ENCODE data around the gene DET1.
"Not testable (repeated sequence)": the region's sequence is repeated elsewhere in the genome, so short reads cannot be mapped to it uniquely, and the experiment has no call there.

Gene DET1

DNA sequence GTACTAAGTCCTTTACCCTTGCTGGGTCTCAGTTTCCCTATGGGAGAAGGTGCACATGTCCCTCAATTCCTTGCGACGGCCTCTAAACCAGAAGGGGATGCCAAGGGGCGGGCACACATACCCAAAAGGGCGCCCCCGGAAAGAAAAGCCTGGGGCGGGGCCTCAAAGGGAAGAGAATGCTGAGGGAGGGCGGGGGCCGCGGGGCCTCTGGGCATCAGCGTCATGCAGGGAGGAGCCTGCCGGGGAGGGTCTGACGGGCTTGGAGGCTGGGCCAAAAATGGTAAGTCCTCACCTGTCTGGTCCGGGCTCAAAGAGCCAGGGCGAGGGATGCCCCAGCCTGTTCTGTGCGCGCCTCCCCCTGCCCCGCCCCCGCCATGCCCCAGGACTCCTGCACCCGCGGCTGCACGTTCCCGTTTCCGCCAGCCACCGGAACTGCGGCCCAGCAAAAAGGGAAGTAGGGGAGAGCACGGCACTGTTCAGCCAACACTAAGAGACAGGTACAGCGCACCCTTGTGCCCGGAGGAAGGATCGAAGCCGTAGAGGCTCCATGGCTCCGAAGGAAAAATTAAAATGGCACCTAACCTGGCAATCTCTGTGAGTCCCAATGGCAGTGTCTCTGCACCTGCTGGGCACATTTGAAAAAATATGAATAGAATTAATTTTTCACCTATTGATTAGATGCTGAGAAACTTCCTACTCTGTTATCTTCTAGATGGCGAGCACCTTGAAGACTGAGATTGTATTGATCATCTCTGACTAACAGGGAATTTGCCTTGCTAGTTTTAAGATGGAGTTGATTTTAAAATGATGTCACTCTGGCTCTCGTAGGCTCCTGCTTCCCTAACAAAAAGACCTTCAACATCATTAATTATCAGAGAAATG lies at the start of gene DET1:
Gene DET1, minus strand, starts transcription at position 434 of the 882 bp plus-strand sequence. CDS start 14,976 bp downstream, outside the sequence.
- DNase-seq, result peak; percentile 97

DNA sequence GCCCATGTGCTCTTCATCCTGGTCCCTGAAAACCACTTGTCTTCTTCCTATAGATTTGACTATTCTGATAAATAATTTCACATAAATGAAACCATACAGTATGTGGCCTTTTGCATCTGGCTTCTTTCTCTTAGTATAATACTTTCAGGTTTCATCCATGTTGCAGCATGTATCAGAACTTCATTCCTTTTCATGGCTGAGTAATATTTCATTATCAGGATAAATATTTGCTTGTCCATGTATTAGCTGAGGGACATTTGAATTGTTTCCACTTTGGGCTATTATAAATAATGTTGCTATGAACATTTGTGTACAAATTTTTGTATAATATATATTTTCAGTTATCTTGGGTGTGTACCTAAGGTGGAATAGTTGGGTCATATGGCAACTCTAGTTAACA lies 44.9 kb upstream of the DET1 start:
- DNase-seq, result no peak

DNA sequence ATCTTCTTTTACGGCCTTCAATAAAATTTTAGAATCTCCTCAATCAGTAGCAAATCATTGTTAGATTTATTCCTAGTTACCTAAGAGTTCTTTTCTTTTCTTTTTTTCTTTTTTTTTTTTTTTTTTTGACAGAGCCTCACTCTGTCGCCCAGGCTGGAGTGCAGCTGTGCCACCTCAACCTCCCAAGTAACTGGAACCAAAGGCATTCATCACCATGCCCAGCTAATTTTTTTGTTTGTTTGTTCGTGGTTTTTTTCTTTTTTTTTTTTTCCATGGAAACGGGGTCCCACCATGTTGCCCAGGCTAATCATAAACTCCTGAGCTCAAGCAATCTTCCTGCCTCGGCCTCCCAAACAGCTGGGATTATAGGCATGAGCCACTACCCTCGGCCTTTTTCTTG lies 44.3 kb upstream of the DET1 start:
- no peak for DNase-seq

DNA sequence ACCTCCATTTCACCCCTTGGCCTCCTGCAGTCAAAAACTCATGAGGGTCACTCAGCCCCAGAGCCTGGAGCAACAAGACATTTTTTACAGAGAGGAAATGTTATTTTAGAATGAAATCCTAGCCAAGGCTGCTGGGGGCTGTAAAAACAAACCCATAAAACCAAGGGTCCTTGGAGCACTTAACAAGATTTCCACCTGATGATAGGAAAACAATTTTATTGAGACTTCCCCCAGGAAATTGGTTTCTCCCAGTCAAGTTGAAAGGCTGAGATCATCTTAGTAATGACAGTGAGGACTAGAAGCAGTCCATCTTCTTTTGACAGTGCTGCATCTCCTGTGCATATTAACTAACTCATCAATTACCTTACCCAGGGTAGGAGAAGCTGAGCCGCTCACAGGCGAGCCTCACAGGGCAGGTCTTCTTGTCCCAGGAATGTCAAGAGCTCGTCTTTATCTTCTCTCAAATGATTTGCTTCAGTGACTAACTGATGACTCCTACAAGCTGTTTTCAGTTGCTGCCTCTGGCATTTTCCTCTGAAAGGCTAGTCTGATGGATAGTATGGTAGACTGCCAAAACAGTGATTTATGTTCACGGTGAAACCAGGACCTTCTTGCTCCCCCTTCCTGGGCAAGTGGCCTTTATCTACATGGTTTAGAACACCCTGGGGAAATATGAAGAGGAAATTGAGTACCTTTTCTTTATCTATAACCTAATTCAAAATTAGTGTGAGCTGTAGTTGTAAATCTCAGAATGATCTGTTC lies 40.1 kb upstream of the DET1 start:
- no peak for DNase-seq

DNA sequence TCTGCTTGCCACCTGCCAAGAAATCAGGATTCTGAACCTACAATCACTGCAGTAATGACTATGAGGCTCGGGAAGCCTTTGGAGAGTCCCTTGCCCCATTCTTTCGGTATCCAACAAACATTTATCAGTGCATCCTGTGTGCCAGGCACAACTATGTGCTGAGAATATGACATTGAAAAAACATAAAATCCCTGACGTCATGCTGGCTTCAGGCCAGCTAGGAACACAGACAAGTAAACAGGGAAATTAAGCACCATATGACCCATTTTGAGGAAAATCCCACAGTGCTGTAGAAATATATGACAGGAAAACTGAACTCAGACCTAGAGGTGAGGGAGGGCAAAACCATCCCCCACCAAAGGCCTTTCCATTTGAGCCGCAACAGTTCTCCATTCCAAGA lies 34.1 kb upstream of the DET1 start:
- no peak for DNase-seq

DNA sequence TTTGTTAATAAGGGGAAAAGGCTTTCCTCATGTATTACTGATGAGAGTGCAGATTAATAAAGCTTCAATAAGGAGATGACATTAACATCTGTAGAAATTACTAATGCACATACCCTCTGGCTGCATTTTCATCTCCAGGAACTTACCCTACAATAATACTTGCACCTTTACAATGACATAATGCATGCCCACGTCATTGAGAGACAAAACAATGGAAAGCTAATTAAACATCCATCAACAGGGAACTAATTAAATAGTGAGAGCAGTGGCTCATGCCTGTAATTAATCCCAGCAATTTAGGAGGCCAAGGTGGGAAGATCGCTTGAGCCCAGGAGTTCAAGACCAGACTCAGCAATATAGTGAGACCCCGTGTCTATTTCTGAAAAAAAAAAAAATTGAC lies 32.8 kb upstream of the DET1 start:
- DNase-seq, result no peak

DNA sequence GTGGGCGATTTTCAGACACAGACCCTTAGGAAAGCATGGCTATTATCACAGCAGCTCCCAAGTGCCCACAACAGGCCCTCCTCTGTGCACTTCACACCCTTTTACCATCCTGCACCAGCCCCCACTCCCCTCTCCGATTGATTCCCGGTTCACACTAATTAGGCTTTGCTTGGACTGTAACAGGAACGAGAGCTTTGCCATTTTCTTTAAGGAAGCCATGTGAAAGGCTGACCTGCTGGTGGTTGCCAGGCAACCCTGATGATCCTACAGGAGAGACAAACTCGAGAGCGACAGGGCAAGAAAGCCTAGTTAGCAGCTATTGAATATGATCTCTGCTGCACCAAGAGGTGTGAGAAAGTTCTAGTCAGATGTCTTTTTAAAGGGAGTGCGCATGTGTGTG lies 28.2 kb upstream of the DET1 start:
- no peak for DNase-seq

DNA sequence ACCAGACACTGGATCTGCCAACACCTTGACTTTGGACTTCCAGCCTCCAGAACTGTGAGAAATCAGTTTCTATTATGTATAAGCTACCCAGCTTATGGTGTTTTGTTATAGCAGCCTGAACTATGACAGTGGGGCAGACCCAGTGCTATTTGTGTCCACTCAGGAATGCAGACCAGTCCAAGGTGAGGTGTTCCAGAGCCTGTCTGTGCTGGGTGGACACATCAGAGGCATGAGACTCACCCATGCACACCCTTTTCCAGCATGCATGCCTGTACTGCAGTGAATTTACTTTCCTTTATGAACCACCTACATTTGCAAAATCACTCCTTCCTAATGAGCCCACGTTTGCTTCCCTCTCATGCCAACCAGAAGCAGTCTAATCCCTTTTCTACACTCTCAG lies 27.6 kb upstream of the DET1 start:
- DNase-seq, result no peak

DNA sequence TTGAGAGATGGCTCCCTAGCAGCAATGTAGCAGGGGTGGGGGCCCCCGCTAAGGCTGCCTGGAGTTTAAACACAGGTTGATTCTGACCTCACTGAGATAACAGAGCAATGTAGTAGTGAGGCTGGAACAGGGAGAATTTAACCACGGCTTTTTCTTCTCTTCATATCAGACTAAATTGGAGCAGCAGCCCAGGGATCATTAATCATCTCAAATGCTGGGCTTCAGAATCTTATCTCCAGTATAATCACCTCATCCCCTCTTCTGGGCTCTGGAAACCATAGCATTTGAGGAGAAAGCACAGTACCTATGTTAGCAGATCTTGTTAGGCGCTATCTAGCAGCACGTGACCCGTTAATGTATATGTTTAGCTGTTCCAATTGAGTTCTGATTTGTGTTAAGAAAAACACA lies 25.4 kb upstream of the DET1 start:
- no peak for DNase-seq

DNA sequence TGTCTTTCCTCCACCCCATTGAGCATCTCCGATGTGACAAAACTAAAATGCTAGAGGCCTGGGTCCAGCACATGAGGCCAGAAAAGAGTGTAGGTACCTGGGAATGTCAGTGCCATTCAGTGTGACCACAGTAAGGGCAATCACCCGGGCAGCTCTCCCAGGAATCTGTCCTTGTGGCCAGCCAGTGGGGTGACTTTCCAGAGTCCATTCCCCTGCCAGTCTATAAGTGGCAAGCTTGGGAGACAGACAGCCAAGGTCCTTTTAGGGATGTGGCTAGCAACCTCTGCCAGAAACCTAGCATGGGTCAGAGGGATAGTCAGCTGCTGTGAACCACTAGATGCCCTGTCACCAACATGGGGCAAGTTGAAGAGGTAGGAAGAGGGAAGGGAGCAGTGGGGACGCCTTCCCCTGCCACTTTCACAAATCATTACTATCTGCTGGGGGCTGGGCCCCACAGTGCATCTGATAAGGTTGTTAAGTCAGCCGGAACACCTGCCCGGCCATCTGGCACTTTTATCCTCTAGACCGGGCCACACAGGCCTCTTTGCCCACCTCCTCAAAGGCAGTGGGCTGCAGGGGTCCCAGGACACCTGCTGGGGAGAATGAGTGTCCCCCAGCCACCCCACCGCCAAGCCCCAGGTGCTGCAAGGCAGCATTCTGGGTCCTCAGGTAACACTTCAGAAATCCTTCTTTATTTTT lies 24.8 kb upstream of the DET1 start:
- no peak for DNase-seq

DNA sequence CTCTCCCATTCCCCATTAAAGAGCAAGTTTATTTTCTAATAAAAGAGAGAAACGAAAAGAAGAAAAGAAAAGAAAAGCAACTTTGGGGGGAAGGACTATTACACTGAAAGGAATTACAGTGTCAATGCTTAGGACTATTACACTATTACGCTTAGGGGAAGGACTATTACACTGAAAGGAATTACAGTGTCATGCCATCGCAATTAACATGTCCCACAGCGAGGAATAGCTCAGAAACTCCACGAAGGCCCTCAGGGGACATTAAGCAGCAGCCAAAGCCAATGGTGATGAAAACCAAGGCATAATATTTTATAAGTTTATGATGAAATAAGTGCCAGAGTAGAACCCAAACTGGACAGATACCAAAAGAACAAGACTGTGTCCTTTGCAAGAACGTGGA lies 22.1 kb upstream of the DET1 start:
- no peak for DNase-seq

DNA sequence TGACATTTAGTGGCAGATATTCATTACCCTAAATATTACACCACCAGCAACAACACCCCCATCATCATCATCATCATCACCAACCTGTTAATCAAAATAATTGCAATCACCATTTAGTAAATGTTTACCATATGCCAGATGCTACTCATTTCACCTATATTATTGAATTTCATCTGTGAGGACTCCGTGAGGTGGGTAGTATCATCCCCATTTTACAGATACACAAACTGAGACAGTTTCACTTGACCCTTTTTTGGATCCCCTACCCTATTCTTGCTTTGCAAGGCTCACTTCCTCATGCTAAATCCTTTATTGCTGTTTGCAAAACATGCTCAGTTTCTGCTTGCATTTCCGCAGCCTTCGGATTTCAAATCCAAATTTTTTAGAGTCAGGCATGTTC lies 18.3 kb upstream of the DET1 start:
- DNase-seq, result no peak

DNA sequence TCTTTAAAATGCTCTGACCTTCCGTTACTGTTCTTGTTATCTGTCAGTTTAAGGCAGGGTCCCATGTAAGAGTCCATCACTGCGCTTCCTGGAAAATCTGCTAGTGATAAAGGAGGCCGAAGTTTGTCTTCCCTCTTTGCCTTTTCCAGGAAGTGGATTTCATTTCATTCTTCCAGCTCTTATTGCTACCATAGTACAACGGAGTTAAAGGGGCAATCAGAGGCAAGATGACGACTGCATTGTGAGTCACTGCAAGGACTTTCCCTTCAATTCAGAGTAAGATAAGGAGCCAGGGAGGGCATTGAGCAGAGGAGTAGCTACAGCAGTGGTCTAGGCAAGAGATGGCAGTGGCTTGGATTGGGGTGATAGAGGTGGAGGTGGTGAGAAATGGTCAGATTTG lies 17.2 kb upstream of the DET1 start:
- DNase-seq, result no peak

DNA sequence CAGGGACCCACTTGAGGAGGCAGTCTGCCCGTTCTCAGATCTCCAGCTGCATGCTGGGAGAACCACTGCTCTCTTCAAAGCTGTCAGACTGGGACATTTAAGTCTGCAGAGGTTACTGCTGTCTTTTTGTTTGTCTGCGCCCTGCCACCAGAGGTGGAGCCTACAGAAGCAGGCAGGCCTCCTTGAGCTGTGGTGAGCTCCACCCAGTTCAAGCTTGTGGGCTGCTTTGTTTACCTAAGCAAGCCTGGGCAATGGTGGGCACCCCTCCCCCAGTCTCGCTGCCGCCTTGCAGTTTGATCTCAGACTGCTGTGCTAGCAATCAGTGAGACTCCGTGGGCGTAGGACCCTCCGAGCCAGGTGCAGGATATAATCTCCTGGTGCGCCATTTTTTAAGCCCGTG lies 13.1 kb upstream of the DET1 start:
- DNase-seq, result not testable (repeated sequence)

DNA sequence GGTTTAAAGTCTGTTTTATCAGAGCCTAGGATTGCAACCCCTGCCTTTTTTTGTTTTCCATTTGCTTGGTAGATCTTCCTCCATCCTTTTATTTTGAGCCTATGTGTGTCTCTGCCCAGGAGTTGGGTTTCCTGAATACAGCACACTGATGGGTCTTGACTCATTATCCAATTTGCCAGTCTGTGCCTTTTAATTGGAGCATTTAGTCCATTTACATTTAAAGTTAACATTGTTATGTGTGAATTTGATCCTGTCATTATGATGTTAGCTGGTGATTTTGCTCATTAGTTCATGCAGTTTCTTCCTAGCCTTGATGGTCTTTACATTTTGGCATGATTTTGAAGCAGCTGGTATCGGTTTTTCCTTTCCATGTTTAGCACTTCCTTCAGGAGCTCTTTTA lies 11.5 kb upstream of the DET1 start:
- DNase-seq, result not testable (repeated sequence)

DNA sequence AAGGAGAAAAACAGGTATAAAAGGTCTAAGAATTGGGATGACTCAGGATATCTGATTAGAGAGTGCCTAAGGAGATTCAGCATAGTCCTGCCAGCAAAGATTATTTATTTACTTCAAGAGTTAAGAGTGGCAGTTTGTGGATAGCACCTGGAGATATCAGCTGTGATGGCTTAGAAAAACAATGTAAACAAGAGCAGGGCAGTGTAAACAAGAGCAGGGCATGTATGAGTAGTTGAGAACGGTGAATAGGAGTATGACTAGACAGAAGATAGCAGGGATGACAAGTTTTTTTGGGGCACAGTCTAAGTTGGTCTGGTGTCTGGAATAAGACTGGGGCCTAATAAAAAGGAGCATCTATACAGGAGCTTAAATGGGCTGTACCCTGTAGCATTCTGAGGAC lies 1.5 kb upstream of the DET1 start:
- DNase-seq, result not testable (repeated sequence)

DNA sequence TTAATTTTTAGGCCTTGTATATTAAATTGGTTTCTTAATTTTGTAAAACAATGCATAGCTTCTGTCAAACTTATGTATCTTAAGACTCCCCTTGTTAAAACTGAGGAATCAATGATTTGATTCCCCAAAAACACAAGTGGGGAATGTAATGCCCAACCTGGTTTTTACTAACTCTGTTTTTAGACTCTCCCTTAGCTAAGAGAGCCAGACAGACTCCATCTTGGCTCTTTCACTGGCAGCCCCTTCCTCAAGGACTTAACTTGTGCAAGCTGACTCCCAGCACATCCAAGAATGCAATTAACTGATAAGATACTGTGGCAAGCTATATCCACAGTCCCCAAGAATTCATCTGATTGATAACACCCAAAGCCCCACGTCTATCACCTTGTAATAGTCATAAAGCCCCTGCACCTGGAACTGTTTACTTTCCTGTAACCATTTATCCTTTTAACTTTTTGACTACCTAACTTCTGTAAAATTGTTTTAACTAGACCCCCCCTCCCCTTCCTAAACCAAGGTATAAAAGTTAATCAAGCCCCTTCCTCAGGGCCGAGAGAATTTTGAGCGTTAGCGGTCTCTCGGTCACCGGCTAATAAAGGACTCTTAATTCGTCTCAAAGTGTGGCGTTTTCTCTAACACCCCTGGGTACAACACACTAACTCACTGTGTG lies 768 bp downstream of the DET1 start:
- DNase-seq, result not testable (repeated sequence)

DNA sequence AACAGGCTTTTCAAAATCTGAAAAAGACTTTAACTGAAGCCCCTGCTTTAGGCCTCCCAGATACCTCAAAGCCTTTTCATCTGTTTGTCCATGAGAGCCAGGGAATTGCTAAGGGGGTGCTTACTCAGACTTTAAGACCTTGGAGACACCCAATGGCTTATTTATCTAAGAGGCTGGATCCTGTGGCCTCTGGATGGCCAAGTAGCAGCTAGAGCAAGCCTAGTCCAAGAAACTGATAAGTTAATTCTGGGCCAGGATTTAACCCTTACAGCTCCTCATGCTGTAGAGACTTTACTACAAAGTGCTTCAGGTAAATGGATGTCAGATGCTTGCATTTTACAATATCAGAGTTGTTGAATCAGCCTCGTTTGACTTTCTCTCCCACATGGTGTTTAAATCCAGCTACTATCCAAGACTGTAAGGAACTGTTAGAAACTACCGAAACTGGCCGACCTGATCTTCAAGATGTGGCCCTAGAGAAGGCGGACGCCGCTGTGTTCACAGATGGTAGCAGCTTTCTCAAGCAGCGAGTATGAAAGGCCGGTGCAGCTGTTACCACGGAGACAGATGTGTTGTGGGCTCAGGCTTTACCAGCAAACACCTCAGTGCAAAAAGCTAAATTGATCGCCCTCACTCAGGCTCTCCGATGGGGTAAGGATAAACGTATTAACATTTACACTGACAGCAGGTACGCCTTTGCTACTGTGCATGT lies 3.3 kb downstream of the DET1 start:
- DNase-seq, result no peak

DNA sequence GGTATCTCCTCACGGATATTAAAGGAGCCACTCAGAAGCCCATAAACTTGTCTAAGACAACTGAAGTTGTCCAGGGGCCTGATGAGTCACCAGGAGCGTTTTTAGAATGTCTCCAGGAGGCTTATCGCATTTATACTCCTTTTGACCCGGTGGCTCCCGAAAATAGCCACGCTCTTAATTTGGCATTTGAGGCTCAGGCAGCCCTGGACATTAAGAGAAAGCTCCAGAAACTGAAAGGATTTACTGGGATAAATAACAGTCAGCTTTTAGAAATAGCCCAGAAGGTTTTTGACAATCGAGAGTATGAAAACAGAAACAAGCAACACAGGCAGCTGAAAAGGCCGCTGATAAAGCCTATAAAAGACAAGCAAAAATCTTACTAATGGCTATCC lies 4.1 kb downstream of the DET1 start:
- no peak for DNase-seq

DNA sequence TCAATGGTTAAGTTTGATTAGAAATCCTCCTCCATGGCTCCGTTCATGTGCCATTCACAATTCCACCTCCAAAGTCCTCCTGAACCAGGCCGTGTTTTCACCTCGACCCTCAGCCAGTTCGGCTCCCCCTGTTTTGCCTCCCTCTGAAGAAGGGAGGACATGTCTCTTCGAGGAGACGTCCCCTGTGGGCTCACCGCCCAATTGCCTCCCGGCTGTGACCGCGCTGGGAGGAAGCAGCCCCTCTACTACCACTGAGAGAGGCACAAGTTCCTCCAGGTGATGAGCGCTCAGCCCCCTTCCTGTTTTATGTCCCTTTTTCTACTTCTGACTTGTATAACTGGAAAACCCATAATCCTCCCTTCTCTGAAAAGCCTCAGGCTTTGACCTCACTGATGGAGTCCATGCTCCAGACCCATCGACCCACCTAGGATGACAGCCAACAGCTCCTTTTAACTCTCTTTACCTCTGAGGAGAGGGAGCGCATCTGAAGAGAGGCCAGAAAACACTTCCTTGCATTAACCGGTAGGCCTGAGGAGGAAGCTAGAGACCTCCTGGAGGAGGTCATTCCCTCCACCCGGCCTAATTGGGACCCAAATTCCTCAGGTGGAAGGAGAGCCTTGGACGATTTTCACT lies 4.7 kb downstream of the DET1 start:
- no peak for DNase-seq

DNA sequence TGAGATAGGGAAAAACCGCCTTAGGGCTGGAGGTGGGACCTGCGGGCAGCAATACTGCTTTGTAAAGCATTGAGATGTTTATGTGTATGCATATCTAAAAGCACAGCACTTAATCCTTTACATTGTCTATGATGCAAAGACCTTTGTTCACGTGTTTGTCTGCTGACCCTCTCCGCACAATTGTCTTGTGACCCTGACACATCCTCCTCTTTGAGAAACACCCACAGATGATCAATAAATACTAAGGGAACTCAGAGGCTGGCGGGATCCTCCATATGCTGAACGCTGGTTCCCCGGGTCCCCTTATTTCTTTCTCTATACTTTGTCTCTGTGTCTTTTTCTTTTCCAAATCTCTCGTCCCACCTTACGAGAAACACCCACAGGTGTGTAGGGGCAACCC lies 5.4 kb downstream of the DET1 start:
- DNase-seq, result not testable (repeated sequence)

DNA sequence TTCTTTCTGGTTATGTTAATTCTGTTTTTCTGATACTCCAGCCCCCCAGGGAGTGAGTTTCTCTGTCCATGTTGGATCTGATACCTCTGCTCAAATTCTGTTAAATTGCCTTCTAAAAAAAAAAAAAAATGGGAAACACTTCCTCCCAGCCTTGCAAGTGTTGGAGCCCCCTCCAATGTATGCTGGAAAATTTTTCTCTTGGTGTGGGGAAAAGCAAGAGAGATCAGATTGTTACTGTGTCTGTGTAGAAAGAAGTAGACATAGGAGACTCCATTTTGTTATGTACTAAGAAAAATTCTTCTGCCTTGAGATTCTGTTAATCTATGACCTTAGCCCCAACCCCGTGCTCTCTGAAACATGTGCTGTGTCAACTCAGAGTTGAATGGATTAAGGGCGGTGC lies 6.1 kb downstream of the DET1 start:
- DNase-seq, result not testable (repeated sequence)

Data from stimulated activated CD4-positive, alpha-beta T cell treated with anti-CD3 and anti-CD28 coated beads, Interleukin-4, amount 100 ng/mL, for 24 hours (primary cell).